NCI-H2196 treated with DMSO at 0.1 percent for 48 hours (cell line): ENCODE data around the gene RBM17.
"Not testable (repeated sequence)": the region's sequence is repeated elsewhere in the genome, so short reads cannot be mapped to it uniquely, and the experiment has no call there.

Experiments used
- DNase-seq: peaks from one replicate; lab custom pipeline; 2025; ENCODE audit not compliant: unreplicated experiment; lab: John Stamatoyannopoulos, UW

The RBM17 gene

DNA sequence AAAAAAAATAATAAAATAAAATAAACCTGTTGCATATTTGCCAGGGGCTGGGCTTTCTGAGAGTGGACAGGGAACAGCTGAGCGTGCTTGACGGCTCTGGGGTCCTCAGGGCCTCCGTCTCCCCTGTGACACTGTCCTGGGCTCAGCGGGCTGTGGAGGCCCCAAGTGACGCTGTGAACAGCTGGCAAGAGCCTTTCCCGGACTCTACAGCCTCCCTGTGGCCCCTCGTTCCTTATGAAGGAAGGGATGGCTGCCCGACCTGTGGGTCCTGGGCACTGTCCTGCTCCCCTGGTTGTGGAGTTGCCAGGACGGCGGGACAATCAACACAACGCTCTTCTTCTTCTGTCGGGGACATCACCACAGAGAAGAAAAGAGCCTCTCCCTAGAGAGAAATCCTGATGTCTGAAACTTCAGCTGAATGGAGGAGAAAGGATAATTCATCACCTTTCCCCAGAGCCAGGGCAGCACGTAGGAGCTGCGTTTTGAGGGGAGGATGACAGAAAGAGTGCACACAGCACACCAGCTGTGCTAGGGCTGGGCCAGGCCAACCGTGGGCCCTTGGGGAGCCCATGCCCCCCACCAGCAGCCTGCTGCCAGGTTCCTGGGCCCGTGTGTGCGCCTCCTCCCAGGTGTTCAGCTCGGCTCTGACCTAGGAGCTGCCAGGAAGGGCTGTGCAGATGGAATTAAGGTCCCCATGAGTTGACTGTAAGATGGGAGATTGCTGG lies 45.4 kb downstream of the RBM17 start:
- no peak for DNase-seq

- no peak for DNase-seq
These were observed 46.2 kb downstream of the RBM17 start for GRCh38 chr10:6135039-6135438.

DNA sequence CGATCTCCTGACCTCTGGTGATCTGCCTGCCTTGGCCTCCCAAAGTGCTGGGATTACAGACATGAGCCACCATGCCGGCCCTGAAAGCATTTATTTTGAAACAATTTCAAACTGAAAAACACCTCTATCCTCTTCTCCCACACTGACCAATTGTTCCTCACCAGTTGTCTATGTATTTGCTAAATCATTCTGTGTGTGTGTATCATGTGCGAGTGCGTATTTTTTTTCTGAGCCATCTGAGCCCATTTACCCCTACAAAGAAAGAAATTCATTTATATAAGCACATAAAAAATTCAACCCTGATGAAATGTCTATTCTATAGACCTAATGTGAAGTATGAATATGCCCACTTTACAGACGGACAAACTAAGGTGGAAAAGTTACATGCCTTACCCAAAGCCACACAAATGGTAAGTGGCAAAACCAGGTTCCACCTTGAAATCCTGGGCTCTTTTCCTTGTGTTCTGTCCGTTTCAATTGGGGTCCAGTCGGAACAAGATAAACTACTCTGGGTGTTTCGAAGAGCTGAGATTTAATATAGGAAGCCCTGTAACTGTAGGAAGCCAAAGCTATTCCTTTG lies 46.8 kb downstream of the RBM17 start:
- DNase-seq = no peak

GRCh38 chr10:6136215-6137201 lies 47.7 kb downstream of the RBM17 start:
- no peak for DNase-seq

- DNase-seq = no peak
These were observed 49.6 kb downstream of the RBM17 start for GRCh38 chr10:6138456-6138855.

- no peak for DNase-seq
These were observed 50.6 kb downstream of the RBM17 start for GRCh38 chr10:6139470-6139869.

GRCh38 chr10:6140141-6140841 lies 51.5 kb downstream of the RBM17 start:
- DNase-seq = no peak

DNA sequence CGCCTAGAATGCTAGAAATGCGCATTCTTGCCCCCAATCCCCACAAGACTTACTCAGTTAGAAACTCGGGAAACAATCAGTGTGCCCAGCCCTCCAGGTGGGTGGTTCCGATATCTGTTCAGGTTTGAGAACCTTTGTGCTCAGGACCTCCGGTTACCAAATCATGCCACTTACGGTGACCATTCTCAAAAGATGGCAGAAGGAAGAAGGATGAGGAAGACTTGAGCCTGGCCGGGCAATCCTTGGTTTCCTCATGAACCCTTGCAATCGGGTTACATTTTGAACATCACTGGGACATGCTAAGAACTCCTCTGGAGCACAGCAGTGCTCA lies 52.1 kb downstream of the RBM17 start:
- no peak for DNase-seq

DNA sequence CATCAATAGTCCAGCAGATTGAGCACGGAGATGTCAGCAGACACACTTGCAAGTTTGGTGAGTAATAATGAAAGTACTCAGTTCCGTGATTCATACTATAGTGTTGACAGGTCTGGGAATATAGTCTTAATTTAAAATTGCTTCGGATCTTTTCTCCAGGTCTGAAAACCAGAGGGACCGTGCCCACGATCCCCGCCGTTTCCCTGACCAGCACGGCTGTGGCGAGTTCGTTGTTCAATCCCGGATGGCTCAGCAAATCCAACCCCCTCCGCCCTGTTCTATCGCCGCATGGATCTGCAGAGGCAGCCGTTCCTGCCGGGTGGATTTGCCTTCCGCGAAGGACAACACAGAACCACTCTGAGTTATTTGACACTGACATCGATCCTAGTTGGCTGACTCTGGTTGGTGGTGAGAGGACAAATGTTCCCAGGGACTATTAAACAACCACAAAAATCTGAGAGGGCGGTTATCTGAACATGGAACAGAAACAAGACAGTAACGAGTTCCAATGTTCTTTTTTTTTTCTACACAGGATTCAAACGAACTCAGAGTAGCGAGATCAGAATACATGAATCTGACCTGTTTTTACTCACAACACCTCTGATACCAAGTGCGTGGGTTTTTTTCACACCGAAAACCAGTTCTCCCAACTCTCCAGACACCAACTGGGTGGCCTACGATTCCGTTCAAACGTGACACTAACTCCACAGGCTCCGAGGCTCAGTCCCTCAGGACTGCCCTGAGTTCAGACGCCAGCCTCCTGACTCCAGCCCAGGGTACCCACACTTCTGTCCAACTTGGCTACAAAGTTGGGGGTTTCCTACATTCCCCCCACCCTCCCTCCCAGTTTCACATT lies 52.7 kb downstream of the RBM17 start:
- DNase-seq = no peak

DNA sequence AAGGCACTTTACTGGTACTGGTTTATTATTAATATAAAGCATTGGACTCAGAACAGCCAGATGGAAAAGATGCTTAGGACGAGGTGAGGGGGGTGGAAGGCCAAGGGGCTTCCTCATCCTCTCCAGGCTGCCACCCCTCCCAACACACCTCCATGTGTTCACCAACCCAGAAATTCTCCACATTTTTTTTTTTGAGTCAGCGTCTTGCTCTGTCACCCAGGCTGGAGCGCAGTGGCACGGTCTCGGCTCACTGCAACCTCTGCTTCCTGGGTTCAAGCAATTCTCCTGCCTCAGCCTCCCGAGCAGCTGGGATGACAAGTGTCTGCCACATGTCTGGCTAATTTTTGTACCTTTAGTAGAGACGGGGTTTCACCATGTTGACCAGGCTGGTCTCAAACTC lies 53.4 kb downstream of the RBM17 start:
- not testable (repeated sequence) for DNase-seq

GRCh38 chr10:6142644-6143043 lies 53.8 kb downstream of the RBM17 start:
- DNase-seq = no peak

DNA sequence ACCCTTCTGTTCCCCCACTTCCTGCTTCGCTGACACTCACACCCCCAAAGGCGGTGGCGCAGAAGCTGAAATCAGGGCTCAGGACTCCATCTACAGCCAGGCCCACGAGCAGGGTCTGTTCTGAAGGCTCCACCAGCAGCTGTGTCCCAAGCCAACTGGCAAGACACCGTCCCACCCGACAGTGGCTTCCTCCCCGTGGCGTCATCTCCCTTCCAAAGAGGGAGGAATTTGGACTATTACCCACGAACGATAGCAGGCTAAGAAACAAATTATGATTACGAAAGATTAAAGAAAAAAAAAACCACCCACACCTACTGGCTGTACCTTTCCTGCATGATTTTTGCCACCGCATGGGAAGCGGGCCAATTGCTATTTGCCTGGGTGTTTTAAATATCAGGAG lies 54.3 kb downstream of the RBM17 start:
- DNase-seq = no peak

- peak; percentile 18 for DNase-seq
These were observed 55.8 kb downstream of the RBM17 start for GRCh38 chr10:6144406-6145165.

GRCh38 chr10:6145166-6145987 lies 56.5 kb downstream of the RBM17 start:
- DNase-seq = no peak

GRCh38 chr10:6146013-6146785 lies 57.4 kb downstream of the RBM17 start:
- no peak for DNase-seq

DNA sequence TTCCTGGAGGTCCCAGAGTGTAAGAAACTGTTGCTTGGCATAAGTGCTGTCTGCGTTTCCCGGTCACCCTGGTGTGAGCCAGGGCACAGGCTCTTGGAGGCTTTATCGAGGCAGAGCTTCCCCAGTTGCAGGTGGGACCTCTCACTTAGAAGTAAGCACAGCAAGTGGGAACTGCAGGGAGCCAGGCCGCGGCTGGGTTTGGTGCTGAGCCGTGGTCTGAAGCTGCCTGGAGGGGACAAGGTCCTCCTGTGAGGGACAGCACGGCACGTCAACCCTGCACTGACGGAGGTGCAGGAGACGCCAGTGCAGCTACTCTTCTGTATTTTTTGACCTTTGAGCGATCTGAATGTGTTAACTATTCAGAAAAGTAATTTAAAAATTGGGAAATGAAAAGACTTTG lies 58.1 kb downstream of the RBM17 start:
- no peak for DNase-seq

- no peak for DNase-seq
These were observed 59.4 kb downstream of the RBM17 start for GRCh38 chr10:6148251-6148701.

- no peak for DNase-seq
These were observed 60.1 kb downstream of the RBM17 start for GRCh38 chr10:6148908-6149307.
